ENCODE measurements around the gene CCNB1IP1.

DNA sequence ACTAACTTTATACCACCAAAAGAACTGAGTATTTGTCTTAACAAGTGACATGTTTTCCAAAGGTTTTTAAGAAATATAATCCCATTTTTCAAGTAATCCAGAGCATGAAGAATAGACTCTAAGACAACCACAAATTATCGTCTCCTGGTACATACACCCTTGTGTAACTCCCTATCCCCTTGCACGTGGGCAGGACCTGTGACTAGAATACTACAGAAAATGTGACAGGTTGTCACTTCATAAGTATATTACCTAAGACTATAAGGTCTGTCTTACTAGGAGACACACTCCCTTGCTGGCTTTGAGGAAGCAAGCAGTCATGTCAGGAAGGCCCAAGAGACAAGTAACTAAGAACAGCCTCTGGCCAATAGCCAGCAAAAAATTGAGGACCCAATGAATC lies 19.1 kb downstream of the CCNB1IP1 start:
- TF ChIP-seq CTCF (IDR thresholded peaks at IDR 0.05) (no peak), POLR2A (IDR thresholded peaks at IDR 0.05) (no peak), EP300 (IDR thresholded peaks at IDR 0.05) (no peak), POLR2AphosphoS5 (IDR thresholded peaks at IDR 0.05) (no peak)

Measured in gastroesophageal sphincter (tissue), 3 donors.